Mesenchymal stem cell (in vitro differentiated cells and primary cell): ENCODE results near the gene SHISA3. TPM values are rescaled to one million over a fixed set of nuclear protein-coding genes. Genes with fewer than 3 reads are reported as not detected.

Experiments
- DNase-seq: peaks from one replicate; pipeline ENCODE4 v3.0.0-alpha.2; 2013
- H2AFZ ChIP-seq: one replicate; pipeline ENCODE4 v1.6.1; 2013; ENCODE audit warnings: low read depth, mild to moderate bottlenecking, control low read depth, inconsistent platforms, low read length, moderate library complexity
- H2AK5ac ChIP-seq: 2 replicates; pipeline ENCODE4 v1.6.1; 2013; ENCODE audit warnings: low read length, moderate library complexity, mild to moderate bottlenecking, inconsistent platforms; ENCODE audit not compliant: severe bottlenecking
- H2BK120ac ChIP-seq: one replicate; pipeline ENCODE4 v1.6.1; 2013; ENCODE audit warnings: low read depth, mild to moderate bottlenecking, inconsistent platforms, low read length, moderate library complexity
- H2BK12ac ChIP-seq, 2 experiments: one replicate each; pipeline ENCODE4 v1.6.1; 2013; ENCODE audit warnings: inconsistent platforms in 2 of 2, low read length in 2 of 2, mild to moderate bottlenecking in 2 of 2, moderate library complexity in 2 of 2, control low read depth in 1 of 2
- H2BK15ac ChIP-seq: one replicate; pipeline ENCODE4 v1.6.1; 2013; ENCODE audit warnings: mild to moderate bottlenecking, low read depth, inconsistent platforms; ENCODE audit not compliant: poor library complexity, severe bottlenecking
- H2BK5ac ChIP-seq: 2 replicates; pipeline ENCODE4 v1.6.1; 2013; ENCODE audit warnings: low read depth, mild to moderate bottlenecking, low read length, control low read depth, inconsistent platforms; ENCODE audit not compliant: poor library complexity, severe bottlenecking
- H3K14ac ChIP-seq, 2 experiments: one replicate each; pipeline ENCODE4 v1.6.1; 2013; ENCODE audit warnings: inconsistent platforms in 2 of 2, low read length in 2 of 2, control low read depth in 1 of 2, mild to moderate bottlenecking in 1 of 2, moderate library complexity in 1 of 2
- H3K18ac ChIP-seq, 2 experiments: one replicate each; pipeline ENCODE4 v1.6.1; 2013; ENCODE audit warnings: inconsistent platforms in 2 of 2, low read length in 2 of 2, control low read depth in 1 of 2, low read depth in 1 of 2, mild to moderate bottlenecking in 1 of 2
- H3K23ac ChIP-seq, 2 experiments: one replicate each; pipeline ENCODE4 v1.6.1; 2013; ENCODE audit warnings: inconsistent platforms in 2 of 2, low read length in 2 of 2, mild to moderate bottlenecking in 2 of 2, moderate library complexity in 2 of 2, control low read depth in 1 of 2
- H3K27ac ChIP-seq: 2 replicates; pipeline ENCODE4 v1.5.1; 2013; ENCODE audit warnings: mild to moderate bottlenecking, moderate library complexity, low read length, control low read depth, inconsistent platforms; ENCODE audit not compliant: poor library complexity, severe bottlenecking
- H3K27me3 ChIP-seq, 2 experiments: 2 replicates each; pipeline versions ENCODE4 v1.6.1 to v1.7.0; 2013; ENCODE audit warnings: low read length in 2 of 2, mild to moderate bottlenecking in 2 of 2, moderate library complexity in 2 of 2, control low read depth in 1 of 2, inconsistent platforms in 1 of 2; ENCODE audit not compliant: control insufficient read depth in 1 of 2, insufficient read depth in 1 of 2
- H3K36me3 ChIP-seq, 2 experiments: 2 replicates each; pipeline versions ENCODE4 v1.6.1 to v1.7.0; 2013; ENCODE audit warnings: low read length in 2 of 2, control low read depth in 1 of 2, inconsistent platforms in 1 of 2, low read depth in 1 of 2, mild to moderate bottlenecking in 1 of 2; ENCODE audit not compliant: insufficient read depth in 2 of 2, control insufficient read depth in 1 of 2
- H3K4ac ChIP-seq, 2 experiments: one replicate each; pipeline ENCODE4 v1.6.1; 2013; ENCODE audit warnings: inconsistent platforms in 2 of 2, low read length in 2 of 2, mild to moderate bottlenecking in 2 of 2, moderate library complexity in 2 of 2, control low read depth in 1 of 2, low read depth in 1 of 2
- H3K4me1 ChIP-seq: 2 replicates; pipeline ENCODE4 v1.6.1; 2013; ENCODE audit warnings: low read depth, low read length, control low read depth; ENCODE audit not compliant: control insufficient read depth, insufficient read depth
- H3K4me2 ChIP-seq: 2 replicates; pipeline ENCODE4 v1.6.1; 2013; ENCODE audit warnings: low read length, mild to moderate bottlenecking, inconsistent platforms; ENCODE audit not compliant: poor library complexity, severe bottlenecking
- H3K4me3 ChIP-seq, 2 experiments: 2 replicates each; pipeline versions ENCODE4 v1.5.1 to v1.7.0; 2013; ENCODE audit warnings: low read length in 2 of 2, mild to moderate bottlenecking in 2 of 2, control low read depth in 1 of 2, low read depth in 1 of 2; ENCODE audit not compliant: insufficient read depth in 1 of 2
- H3K79me1 ChIP-seq: replicated peaks from 2 replicates; pipeline ENCODE4 v1.6.1; 2013; ENCODE audit warnings: mild to moderate bottlenecking, control low read depth, low read length, inconsistent platforms; ENCODE audit not compliant: poor library complexity, severe bottlenecking
- H3K9ac ChIP-seq: 2 replicates; pipeline ENCODE4 v1.7.0; 2013; ENCODE audit warnings: mild to moderate bottlenecking, low read length, moderate library complexity
- H3K9me3 ChIP-seq: 2 replicates; pipeline ENCODE4 v1.7.0; 2013; ENCODE audit warnings: mild to moderate bottlenecking, low read length; ENCODE audit not compliant: control insufficient read depth
- H4K8ac ChIP-seq: one replicate; pipeline ENCODE4 v1.6.1; 2013; ENCODE audit warnings: inconsistent platforms, mild to moderate bottlenecking, low read length, moderate library complexity
- H4K91ac ChIP-seq: one replicate; pipeline ENCODE4 v1.6.1; 2013; ENCODE audit warnings: mild to moderate bottlenecking, low read length, inconsistent platforms
- WGBS: methylation state at CpG from one replicate; pipeline ENCODE4 v1.1.7; 2013; ENCODE audit warnings: mixed read lengths; 5-methylcytosine and 5-hydroxymethylcytosine counted together
- polyA plus RNA-seq, 2 experiments: library from polyadenylated mRNA; stranded (reverse); fragments of 200-250 nt; gene quantifications; one replicate each; pipeline ENCODE4 v1.2.3, GENCODE V29; 2013

SHISA3 gene
- 1.1 TPM for polyA plus RNA-seq (2013, experiment 1 of 2)
- polyA plus RNA-seq (2013, experiment 2 of 2), result 1.2 TPM

GRCh38 chr4:42396752-42397634 is at the start of gene SHISA3:
Gene SHISA3, plus strand, starts transcription at chr4:42397488. Its CDS starts 569 bp downstream, at chr4:42398057.
- Histone ChIP-seq H3K79me1 (peaks cover 2% of the 10 kb centered on the region), H2AFZ (no peak within 1 kb of the TSS), H4K8ac (no peak within 1 kb of the TSS), H3K4me1 (peaks cover 11% of the 10 kb centered on the region), H2BK120ac (no peak within 1 kb of the TSS), H3K18ac (no peak within 1 kb of the TSS), H3K27ac (peak within 1 kb of the TSS; percentile 81), H3K4me2 (peak within 1 kb of the TSS; percentile 44), H3K4ac (no peak within 1 kb of the TSS), H3K9ac (no peak within 1 kb of the TSS), H3K23ac (no peak within 1 kb of the TSS), H3K36me3 (peaks cover 0 to 8% of the 10 kb centered on the region in 2 experiments), H4K91ac (no peak within 1 kb of the TSS), H2BK15ac (peak within 1 kb of the TSS; percentile 33), H3K27me3 (peaks cover 0 to 65% of the 10 kb centered on the region in 2 experiments), H2BK12ac (no peak within 1 kb of the TSS), H2AK5ac (no peak within 1 kb of the TSS), H3K9me3 (no peaks in the 10 kb centered on the region), H3K4me3 (peak within 1 kb of the TSS; percentile 75 to 83), H3K14ac (no peak within 1 kb of the TSS), H2BK5ac (peak within 1 kb of the TSS; percentile 91)
- DNase-seq, result peak; percentile 37
- WGBS, result 3% methylated on average over 50 of the region's 61 CpGs

GRCh38 chr4:42348247-42348646 is 49.0 kb upstream of the SHISA3 start:
- no peak overlapping the region for H3K18ac ChIP-seq
- no peak overlapping the region for H4K91ac ChIP-seq
- H2BK120ac ChIP-seq, result no peak overlapping the region
- 82% methylated on average over 2 of the region's 2 CpGs for WGBS
- no peaks in the 10 kb centered on the region for H3K79me1 ChIP-seq
- no peak overlapping the region for H2AK5ac ChIP-seq
- no peak overlapping the region for H3K14ac ChIP-seq
- no peaks in the 10 kb centered on the region for H3K27me3 ChIP-seq
- no peak overlapping the region for H3K4me2 ChIP-seq
- no peak overlapping the region for H2BK5ac ChIP-seq
- no peak overlapping the region for H3K4ac ChIP-seq
- no peak overlapping the region for H3K4me3 ChIP-seq
- H2BK15ac ChIP-seq, result no peak overlapping the region
- no peak for DNase-seq
- no peaks in the 10 kb centered on the region for H3K36me3 ChIP-seq
- no peak overlapping the region for H3K27ac ChIP-seq
- no peak overlapping the region for H3K23ac ChIP-seq
- no peak overlapping the region for H4K8ac ChIP-seq
- no peak overlapping the region for H2BK12ac ChIP-seq
- no peak overlapping the region for H3K9ac ChIP-seq
- no peak overlapping the region for H2AFZ ChIP-seq
- no peaks in the 10 kb centered on the region for H3K9me3 ChIP-seq
- H3K4me1 ChIP-seq, result no peaks in the 10 kb centered on the region

- H2AK5ac ChIP-seq, result no peak overlapping the region
- H2BK120ac ChIP-seq, result no peak overlapping the region
- H3K23ac ChIP-seq, result no peak overlapping the region
- no peak overlapping the region for H4K91ac ChIP-seq
- WGBS, result 89% methylated on average over 4 of the region's 5 CpGs
- H2BK5ac ChIP-seq, result no peak overlapping the region
- H3K9ac ChIP-seq, result no peak overlapping the region
- no peak overlapping the region for H2BK15ac ChIP-seq
- H3K36me3 ChIP-seq, result no peaks in the 10 kb centered on the region
- no peak overlapping the region for H3K27ac ChIP-seq
- no peak overlapping the region for H3K18ac ChIP-seq
- no peaks in the 10 kb centered on the region for H3K4me1 ChIP-seq
- H4K8ac ChIP-seq, result no peak overlapping the region
- no peak overlapping the region for H2AFZ ChIP-seq
- H3K14ac ChIP-seq, result no peak overlapping the region
- DNase-seq, result no peak
- no peak overlapping the region for H3K4ac ChIP-seq
- H3K79me1 ChIP-seq, result no peaks in the 10 kb centered on the region
- H3K4me2 ChIP-seq, result no peak overlapping the region
- H3K4me3 ChIP-seq, result no peak overlapping the region
- no peak overlapping the region for H2BK12ac ChIP-seq
- H3K9me3 ChIP-seq, result no peaks in the 10 kb centered on the region
- H3K27me3 ChIP-seq, result no peaks in the 10 kb centered on the region
Measured at GRCh38 chr4:42348692-42349091, 48.6 kb upstream of the SHISA3 start.

GRCh38 chr4:42350611-42351182 is 46.6 kb upstream of the SHISA3 start:
- no peak overlapping the region for H4K8ac ChIP-seq
- no peak overlapping the region for H2BK15ac ChIP-seq
- no peaks in the 10 kb centered on the region for H3K79me1 ChIP-seq
- H3K23ac ChIP-seq, result no peak overlapping the region
- H3K27me3 ChIP-seq, result no peaks in the 10 kb centered on the region
- H3K14ac ChIP-seq, result no peak overlapping the region
- H2BK120ac ChIP-seq, result no peak overlapping the region
- H3K36me3 ChIP-seq, result no peaks in the 10 kb centered on the region
- no peaks in the 10 kb centered on the region for H3K9me3 ChIP-seq
- no peak overlapping the region for H3K4me2 ChIP-seq
- no peak overlapping the region for H3K18ac ChIP-seq
- H2AK5ac ChIP-seq, result no peak overlapping the region
- no peak overlapping the region for H2BK5ac ChIP-seq
- H2AFZ ChIP-seq, result no peak overlapping the region
- no peak overlapping the region for H2BK12ac ChIP-seq
- no peak for DNase-seq
- WGBS, result 100% methylated on average over 4 of the region's 4 CpGs
- no peaks in the 10 kb centered on the region for H3K4me1 ChIP-seq
- no peak overlapping the region for H3K27ac ChIP-seq
- no peak overlapping the region for H4K91ac ChIP-seq
- H3K4ac ChIP-seq, result no peak overlapping the region
- H3K9ac ChIP-seq, result no peak overlapping the region
- no peak overlapping the region for H3K4me3 ChIP-seq
